ENCODE results near the gene GIT2.

DNA sequence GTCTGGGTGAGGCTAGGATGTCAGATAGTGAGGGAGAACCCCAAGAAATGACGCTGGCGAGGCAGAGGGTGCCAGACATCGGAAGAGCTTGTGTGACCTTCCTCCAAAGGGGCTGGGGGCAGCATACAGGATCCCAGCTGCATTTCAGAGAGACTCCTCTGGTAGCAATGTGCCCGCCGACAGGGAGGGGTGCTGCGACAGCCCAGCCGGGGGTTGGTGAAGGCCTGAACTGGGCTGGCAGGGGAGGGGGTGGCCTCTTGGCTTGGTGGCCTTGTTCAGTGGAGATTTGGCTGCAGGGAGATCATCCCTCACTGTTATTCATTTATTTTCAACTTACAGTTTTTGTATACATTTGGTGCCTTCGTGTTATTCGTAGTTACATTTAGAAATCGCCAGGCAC lies 90.9 kb downstream of the GIT2 start:
- no peak for TF ChIP-seq EZH2 (IDR thresholded peaks at IDR 0.05; ENCODE audit: borderline replicate concordance)
- TF ChIP-seq, protein P1, sequence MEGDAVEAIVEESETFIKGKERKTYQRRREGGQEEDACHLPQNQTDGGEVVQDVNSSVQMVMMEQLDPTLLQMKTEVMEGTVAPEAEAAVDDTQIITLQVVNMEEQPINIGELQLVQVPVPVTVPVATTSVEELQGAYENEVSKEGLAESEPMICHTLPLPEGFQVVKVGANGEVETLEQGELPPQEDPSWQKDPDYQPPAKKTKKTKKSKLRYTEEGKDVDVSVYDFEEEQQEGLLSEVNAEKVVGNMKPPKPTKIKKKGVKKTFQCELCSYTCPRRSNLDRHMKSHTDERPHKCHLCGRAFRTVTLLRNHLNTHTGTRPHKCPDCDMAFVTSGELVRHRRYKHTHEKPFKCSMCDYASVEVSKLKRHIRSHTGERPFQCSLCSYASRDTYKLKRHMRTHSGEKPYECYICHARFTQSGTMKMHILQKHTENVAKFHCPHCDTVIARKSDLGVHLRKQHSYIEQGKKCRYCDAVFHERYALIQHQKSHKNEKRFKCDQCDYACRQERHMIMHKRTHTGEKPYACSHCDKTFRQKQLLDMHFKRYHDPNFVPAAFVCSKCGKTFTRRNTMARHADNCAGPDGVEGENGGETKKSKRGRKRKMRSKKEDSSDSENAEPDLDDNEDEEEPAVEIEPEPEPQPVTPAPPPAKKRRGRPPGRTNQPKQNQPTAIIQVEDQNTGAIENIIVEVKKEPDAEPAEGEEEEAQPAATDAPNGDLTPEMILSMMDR (IDR thresholded peaks at IDR 0.05; ENCODE audit: poor library complexity) = no peak

Data from hepatocyte (in vitro differentiated cells).